ENCODE results near the gene SPNS3.

SPNS3 gene

GRCh38 chr17:4426499-4427208, 7.1 kb upstream of the SPNS3 start:
- no peak for TF ChIP-seq CTCF (IDR thresholded peaks at IDR 0.05; ENCODE audit: insufficient read depth, missing control alignments)
- DNase-seq (ENCODE audit: insufficient read length, low spot score) (no peak), FAIRE-seq (no peak)

- DNase-seq (ENCODE audit: insufficient read length, low spot score) (no peak), FAIRE-seq (no peak)
- TF ChIP-seq CTCF (IDR thresholded peaks at IDR 0.05; ENCODE audit: insufficient read depth, missing control alignments): no peak
These were observed 6.2 kb upstream of the SPNS3 start for GRCh38 chr17:4427505-4427904.

- no peak for FAIRE-seq
- TF ChIP-seq CTCF (IDR thresholded peaks at IDR 0.05; ENCODE audit: insufficient read depth, missing control alignments): no peak
- DNase-seq (ENCODE audit: insufficient read length, low spot score): no peak
These were observed 2.6 kb downstream of the SPNS3 start for GRCh38 chr17:4436381-4436780.

GRCh38 chr17:4436846-4437245, 3.1 kb downstream of the SPNS3 start:
- TF ChIP-seq CTCF (IDR thresholded peaks at IDR 0.05; ENCODE audit: insufficient read depth, missing control alignments): no peak
- FAIRE-seq: no peak
- DNase-seq (ENCODE audit: insufficient read length, low spot score): no peak

- no peak for FAIRE-seq
- TF ChIP-seq CTCF (IDR thresholded peaks at IDR 0.05; ENCODE audit: insufficient read depth, missing control alignments): no peak
- DNase-seq (ENCODE audit: insufficient read length, low spot score): no peak
These were observed 4.6 kb downstream of the SPNS3 start for GRCh38 chr17:4438162-4438944.

- DNase-seq (ENCODE audit: insufficient read length, low spot score): no peak
- no peak for FAIRE-seq
- TF ChIP-seq CTCF (IDR thresholded peaks at IDR 0.05; ENCODE audit: insufficient read depth, missing control alignments): no peak
These were observed 6.3 kb downstream of the SPNS3 start for GRCh38 chr17:4440021-4440420.

Data from D721Med (cell line).